A549 (cell line): Measurements from ENCODE around the gene TCAIM.

Experiments
- POLR2A ChIP-seq: IDR thresholded peaks from 2 replicates; pipeline ENCODE4 v1.6.1; 2012; ENCODE audit warnings: mild to moderate bottlenecking, low read length
- SREBF2 ChIP-seq: fragments of 450-650 bp; IDR thresholded peaks from 2 replicates; pipeline ENCODE4 v1.6.1; 2014; ENCODE audit warnings: mild to moderate bottlenecking, moderate library complexity
- TF ChIP-seq, protein P1 (sequence below): fragments of >200 bp; sonication (Bioruptor Twin); formaldehyde crosslinking; IDR thresholded peaks from 3 replicates; pipeline ENCODE4 v1.5.1; 2016
- TF ChIP-seq, protein P2 (sequence below): IDR thresholded peaks from 2 replicates; pipeline ENCODE4 v1.6.1; 2012

DNA sequence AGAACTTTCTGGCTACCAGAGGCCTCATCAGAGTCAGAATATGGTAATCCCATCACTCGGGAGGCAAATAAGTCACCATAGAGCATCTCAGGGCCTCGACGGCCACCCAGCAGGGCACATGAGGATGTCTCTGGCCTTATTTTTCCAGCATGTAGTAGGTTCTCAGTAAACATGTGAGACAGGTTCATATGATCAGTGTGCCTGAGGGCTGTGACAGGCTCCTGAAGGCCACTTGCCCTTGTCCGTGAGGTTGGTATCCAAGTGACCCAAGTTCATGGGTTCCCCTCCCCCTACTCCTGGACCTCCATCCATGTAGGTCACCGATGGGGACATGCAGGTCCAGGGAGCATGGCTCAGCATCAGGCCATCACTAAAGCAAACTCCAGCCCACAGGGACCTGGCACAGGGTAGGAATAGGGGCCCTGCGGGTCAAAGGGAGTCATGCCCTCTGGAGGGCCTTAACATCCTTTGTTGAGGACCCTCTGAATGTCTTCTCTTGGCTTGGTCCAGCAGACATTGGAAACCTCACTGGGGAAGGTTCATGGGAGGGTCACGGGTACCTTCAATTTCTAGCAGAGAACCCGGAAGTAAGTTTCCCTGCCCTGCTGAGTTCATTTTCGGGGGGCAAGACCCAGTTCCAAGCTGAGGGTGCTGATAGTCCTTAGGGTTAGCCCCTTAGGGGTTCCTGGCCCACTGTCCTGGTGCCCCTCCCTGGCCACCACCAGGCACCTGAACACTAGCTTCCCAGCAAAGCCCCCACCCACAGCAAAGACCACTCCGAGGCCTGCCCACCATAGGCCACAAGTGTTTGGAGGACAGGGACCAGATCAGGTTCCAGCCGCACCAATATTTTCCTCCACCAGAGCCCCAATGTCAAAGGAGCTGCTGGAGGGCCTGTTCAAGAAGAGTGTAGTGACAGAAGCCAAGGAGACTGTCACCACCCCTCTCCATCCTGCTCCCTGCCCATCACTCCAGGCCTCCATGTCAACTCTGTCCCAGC lies 77.8 kb downstream of the TCAIM start:
- TF ChIP-seq, protein P1, sequence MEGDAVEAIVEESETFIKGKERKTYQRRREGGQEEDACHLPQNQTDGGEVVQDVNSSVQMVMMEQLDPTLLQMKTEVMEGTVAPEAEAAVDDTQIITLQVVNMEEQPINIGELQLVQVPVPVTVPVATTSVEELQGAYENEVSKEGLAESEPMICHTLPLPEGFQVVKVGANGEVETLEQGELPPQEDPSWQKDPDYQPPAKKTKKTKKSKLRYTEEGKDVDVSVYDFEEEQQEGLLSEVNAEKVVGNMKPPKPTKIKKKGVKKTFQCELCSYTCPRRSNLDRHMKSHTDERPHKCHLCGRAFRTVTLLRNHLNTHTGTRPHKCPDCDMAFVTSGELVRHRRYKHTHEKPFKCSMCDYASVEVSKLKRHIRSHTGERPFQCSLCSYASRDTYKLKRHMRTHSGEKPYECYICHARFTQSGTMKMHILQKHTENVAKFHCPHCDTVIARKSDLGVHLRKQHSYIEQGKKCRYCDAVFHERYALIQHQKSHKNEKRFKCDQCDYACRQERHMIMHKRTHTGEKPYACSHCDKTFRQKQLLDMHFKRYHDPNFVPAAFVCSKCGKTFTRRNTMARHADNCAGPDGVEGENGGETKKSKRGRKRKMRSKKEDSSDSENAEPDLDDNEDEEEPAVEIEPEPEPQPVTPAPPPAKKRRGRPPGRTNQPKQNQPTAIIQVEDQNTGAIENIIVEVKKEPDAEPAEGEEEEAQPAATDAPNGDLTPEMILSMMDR, result no peak
- TF ChIP-seq POLR2A (no peak), SREBF2 (no peak)
- TF ChIP-seq, protein P2, sequence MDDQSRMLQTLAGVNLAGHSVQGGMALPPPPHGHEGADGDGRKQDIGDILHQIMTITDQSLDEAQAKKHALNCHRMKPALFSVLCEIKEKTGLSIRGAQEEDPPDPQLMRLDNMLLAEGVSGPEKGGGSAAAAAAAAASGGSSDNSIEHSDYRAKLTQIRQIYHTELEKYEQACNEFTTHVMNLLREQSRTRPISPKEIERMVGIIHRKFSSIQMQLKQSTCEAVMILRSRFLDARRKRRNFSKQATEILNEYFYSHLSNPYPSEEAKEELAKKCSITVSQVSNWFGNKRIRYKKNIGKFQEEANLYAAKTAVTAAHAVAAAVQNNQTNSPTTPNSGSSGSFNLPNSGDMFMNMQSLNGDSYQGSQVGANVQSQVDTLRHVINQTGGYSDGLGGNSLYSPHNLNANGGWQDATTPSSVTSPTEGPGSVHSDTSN, result no peak
